Measurements from ENCODE around the gene C11orf98. TPM values are rescaled to one million over a fixed set of nuclear protein-coding genes. Genes with fewer than 3 reads are reported as not detected.
A peak's percentile ranks its signal among the peaks of the same experiment; 100 is the strongest.

Gene C11orf98
- total and polyA plus RNA-seq, 2 of the 13 experiments (the other 11 are each of a cell fraction or from before 2014, with no cell fraction given) = 30.4 to 91.8 TPM

DNA sequence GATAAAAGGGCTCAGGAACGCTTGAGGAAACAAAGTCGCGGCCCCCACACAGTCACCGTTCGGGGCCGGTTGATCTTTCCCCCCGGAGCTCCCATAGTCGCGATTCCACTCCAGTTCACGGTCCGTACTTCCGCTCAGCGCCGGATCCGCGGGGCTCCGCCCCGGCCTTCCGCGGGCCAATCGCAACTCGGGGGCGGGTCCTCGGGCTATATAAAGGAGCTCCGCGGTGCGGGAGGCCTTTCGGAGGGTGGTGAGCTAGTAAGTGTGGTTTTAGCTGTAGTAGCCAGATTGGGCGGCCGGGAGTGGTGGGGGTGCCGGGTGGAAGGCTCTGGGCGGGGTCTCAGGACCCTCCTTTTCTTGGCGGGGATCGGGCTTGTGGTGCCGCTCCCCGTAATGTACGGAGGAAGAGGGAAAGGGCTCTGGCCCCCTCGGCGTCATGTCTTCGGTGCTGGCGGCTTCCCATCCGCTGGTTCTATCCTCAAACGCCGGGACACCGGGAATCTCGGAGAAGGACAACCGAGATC lies at the start of gene C11orf98, which contains the start of gene CSKMT (continued):
- TF ChIP-seq CERS6 (CRISPR knock-in tag; IDR thresholded peaks at IDR 0.05) (no peak), MTF1 (CRISPR knock-in tag; IDR thresholded peaks at IDR 0.05) (no peak), ZFY (CRISPR knock-in tag; IDR thresholded peaks at IDR 0.05) (peak; percentile 94), GATAD1 (CRISPR knock-in tag; IDR thresholded peaks at IDR 0.05) (peak; percentile 62; the same call in 1 of the 2 replicates), ZNF704 (CRISPR knock-in tag; IDR thresholded peaks at IDR 0.05; ENCODE audit: borderline replicate concordance) (peak; percentile 96; the same call in 1 of the 2 replicates), IKZF1 (IDR thresholded peaks at IDR 0.05) (no peak), HMGXB3 (CRISPR knock-in tag; IDR thresholded peaks at IDR 0.05; ENCODE audit: borderline replicate concordance) (no peak), MLLT10 (CRISPR knock-in tag; IDR thresholded peaks at IDR 0.05) (no peak), ZNF30 (CRISPR knock-in tag; IDR thresholded peaks at IDR 0.05) (no peak), IRF2 (CRISPR knock-in tag; IDR thresholded peaks at IDR 0.05) (peak; percentile 67; the same call in 1 of the 2 replicates), ZSCAN25 (CRISPR knock-in tag; IDR thresholded peaks at IDR 0.05) (no peak), REPIN1 (CRISPR knock-in tag; IDR thresholded peaks at IDR 0.05; ENCODE audit: borderline replicate concordance, low read depth) (no peak), TAF1 (CRISPR knock-in tag; IDR thresholded peaks at IDR 0.05) (peak; percentile 92), SAFB2 (CRISPR knock-in tag; IDR thresholded peaks at IDR 0.05; ENCODE audit: borderline replicate concordance, low read depth) (peak; percentile 91), SIX4 (CRISPR knock-in tag; IDR thresholded peaks at IDR 0.05) (peak; percentile 10; the same call in 1 of the 2 replicates), MATR3 (CRISPR knock-in tag; IDR thresholded peaks at IDR 0.05) (no peak), ARHGAP35 (CRISPR knock-in tag; IDR thresholded peaks at IDR 0.05; ENCODE audit: borderline replicate concordance) (peak; percentile 24; the same call in 1 of the 2 replicates), ZNF263 (CRISPR knock-in tag; IDR thresholded peaks at IDR 0.05) (no peak), HIC2 (CRISPR knock-in tag; IDR thresholded peaks at IDR 0.05; ENCODE audit: low read depth) (no peak)
- TF ChIP-seq, protein P1, sequence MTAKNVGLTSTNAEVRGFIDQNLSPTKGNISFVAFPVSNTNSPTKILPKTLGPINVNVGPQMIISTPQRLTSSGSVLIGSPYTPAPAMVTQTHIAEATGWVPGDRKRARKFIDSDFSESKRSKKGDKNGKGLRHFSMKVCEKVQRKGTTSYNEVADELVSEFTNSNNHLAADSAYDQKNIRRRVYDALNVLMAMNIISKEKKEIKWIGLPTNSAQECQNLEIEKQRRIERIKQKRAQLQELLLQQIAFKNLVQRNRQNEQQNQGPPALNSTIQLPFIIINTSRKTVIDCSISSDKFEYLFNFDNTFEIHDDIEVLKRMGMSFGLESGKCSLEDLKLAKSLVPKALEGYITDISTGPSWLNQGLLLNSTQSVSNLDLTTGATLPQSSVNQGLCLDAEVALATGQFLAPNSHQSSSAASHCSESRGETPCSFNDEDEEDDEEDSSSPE (CRISPR knock-in tag; IDR thresholded peaks at IDR 0.05) = peak; percentile 40; the same call in 1 of the 2 replicates

Data from HepG2 (cell line).